GM23338 (cell line): ENCODE measurements around the gene PRAF2. TPM values are rescaled to one million over a fixed set of nuclear protein-coding genes. Genes with fewer than 3 reads are reported as not detected.

Experiments used
- ATAC-seq: fragments of 200-7000 bp; cut with Tn5 transposase; 3 replicates; pipeline ENCODE4 v1.9.1; 2020
- DNase-seq: peaks from one replicate; pipeline ENCODE4 v3.0.0-alpha.2; 2015; ENCODE audit warnings: low spot score
- H2AFZ ChIP-seq: fragments of 200-600 bp; sonication (generic); 2 replicates; pipeline ENCODE4 v1.8.0; 2016; ENCODE audit warnings: antibody characterized with exemption, mild to moderate bottlenecking, moderate library complexity
- H3F3A ChIP-seq: fragments of 200-600 bp; sonication (generic); replicated peaks from 2 replicates; pipeline ENCODE4 v1.8.0; 2017; ENCODE audit warnings: antibody characterized with exemption, mixed run types, low read depth
- H3K27ac ChIP-seq: fragments of 200-600 bp; sonication (generic); 2 replicates; pipeline ENCODE4 v1.6.1; 2016; ENCODE audit warnings: low read depth
- H3K27me3 ChIP-seq: fragments of 200-600 bp; sonication (generic); 2 replicates; pipeline ENCODE4 v1.8.0; 2016; ENCODE audit warnings: mild to moderate bottlenecking, mixed run types, moderate library complexity; ENCODE audit not compliant: insufficient read depth
- H3K36me3 ChIP-seq: fragments of 200-600 bp; sonication (generic); 2 replicates; pipeline ENCODE4 v1.8.0; 2016; ENCODE audit warnings: mild to moderate bottlenecking; ENCODE audit not compliant: insufficient read depth
- H3K4me1 ChIP-seq: fragments of 200-600 bp; sonication (generic); 2 replicates; pipeline ENCODE4 v1.8.0; 2016; ENCODE audit warnings: mild to moderate bottlenecking, moderate library complexity; ENCODE audit not compliant: insufficient read depth
- H3K4me2 ChIP-seq: fragments of 200-600 bp; sonication (generic); 2 replicates; pipeline ENCODE4 v1.7.1; 2017; ENCODE audit warnings: mixed run types
- H3K4me3 ChIP-seq: fragments of 200-600 bp; sonication (generic); 2 replicates; pipeline ENCODE4 v1.6.1; 2016; ENCODE audit warnings: mixed run types
- H3K79me2 ChIP-seq: fragments of 200-600 bp; sonication (generic); replicated peaks from 2 replicates; pipeline ENCODE4 v1.8.0; 2017; ENCODE audit warnings: mild to moderate bottlenecking; ENCODE audit not compliant: insufficient read depth
- H3K9me2 ChIP-seq: fragments of 200-600 bp; sonication (generic); 2 replicates; pipeline ENCODE4 v1.8.0; 2017; ENCODE audit not compliant: insufficient read depth
- H4K20me1 ChIP-seq: fragments of 200-600 bp; sonication (generic); replicated peaks from 2 replicates; pipeline ENCODE4 v1.8.0; 2017; ENCODE audit warnings: mild to moderate bottlenecking; ENCODE audit not compliant: insufficient read depth
- H3K27ac Mint-ChIP-seq: 2 replicates; pipeline ENCODE4 v1.8.0; 2020; ENCODE audit warnings: inconsistent platforms, mild to moderate bottlenecking, moderate library complexity, mixed read lengths
- H3K27me3 Mint-ChIP-seq: 3 replicates; pipeline ENCODE4 v1.8.0; 2022; ENCODE audit warnings: low read depth, mild to moderate bottlenecking, moderate library complexity, mixed read lengths, inconsistent platforms; ENCODE audit not compliant: insufficient read depth, poor library complexity
- H3K36me3 Mint-ChIP-seq: 3 replicates; pipeline ENCODE4 v1.8.0; 2021; ENCODE audit warnings: low read depth, mild to moderate bottlenecking, inconsistent platforms, moderate library complexity, mixed read lengths
- H3K4me1 Mint-ChIP-seq: 3 replicates; pipeline ENCODE4 v1.8.0; 2020; ENCODE audit warnings: mild to moderate bottlenecking, inconsistent platforms, mixed read lengths
- H3K4me3 Mint-ChIP-seq: 3 replicates; pipeline ENCODE4 v1.8.0; 2021; ENCODE audit warnings: moderate library complexity, mild to moderate bottlenecking, inconsistent platforms, mixed read lengths
- H3K9me3 Mint-ChIP-seq: 3 replicates; pipeline ENCODE4 v1.8.0; 2020; ENCODE audit warnings: moderate library complexity, mild to moderate bottlenecking, inconsistent platforms, mixed read lengths
- CTCF ChIP-seq, 2 experiments: fragments of 200-600 bp in 1 of 2; sonication (generic) in 1 of 2; conservative IDR thresholded peaks; 2 replicates each; pipeline versions ENCODE4 v1.5.1 to v1.6.1; 2016 to 2017; ENCODE audit warnings: antibody characterized with exemption in 2 of 2, low read depth in 2 of 2, mild to moderate bottlenecking in 2 of 2, moderate library complexity in 1 of 2
- EZH2 ChIP-seq: fragments of 200-600 bp; sonication (generic); IDR thresholded peaks from one replicate; pipeline ENCODE4 v1.8.0; 2017; ENCODE audit warnings: antibody characterized with exemption, mild to moderate bottlenecking, low read depth; ENCODE audit not compliant: unreplicated experiment
- EZH2phosphoT487 ChIP-seq: fragments of 200-600 bp; sonication (generic); IDR thresholded peaks from one replicate; pipeline ENCODE4 v1.8.1; 2018; ENCODE audit warnings: antibody characterized with exemption; ENCODE audit not compliant: unreplicated experiment
- JUNB ChIP-seq: IDR thresholded peaks from one replicate; pipeline ENCODE4 v1.6.1; 2016; ENCODE audit warnings: antibody characterized with exemption; ENCODE audit not compliant: unreplicated experiment
- NANOG ChIP-seq: IDR thresholded peaks from 2 replicates; pipeline ENCODE4 v1.6.1; 2016; ENCODE audit warnings: antibody characterized with exemption, borderline replicate concordance
- POLR2AphosphoS5 ChIP-seq: IDR thresholded peaks from 2 replicates; pipeline ENCODE4 v1.6.1; 2016; ENCODE audit warnings: antibody characterized with exemption, low read depth
- STAT1 ChIP-seq: IDR thresholded peaks from one replicate; pipeline ENCODE4 v1.6.1; 2016; ENCODE audit warnings: antibody characterized with exemption; ENCODE audit not compliant: unreplicated experiment
- ZNF114 ChIP-seq: fragments of 250-450 bp; sonication (Bioruptor Pico); IDR thresholded peaks from 2 replicates; pipeline ENCODE4 v1.5.0; 2020; ENCODE audit warnings: mild to moderate bottlenecking, moderate library complexity
- ZNF331 ChIP-seq: fragments of 250-450 bp; sonication (Bioruptor Pico); IDR thresholded peaks from 2 replicates; pipeline ENCODE4 v1.5.0; 2020; ENCODE audit warnings: low read depth, mild to moderate bottlenecking, moderate library complexity
- ZNF462 ChIP-seq: fragments of 250-450 bp; sonication (Bioruptor Pico); IDR thresholded peaks from 2 replicates; pipeline ENCODE4 v1.5.0; 2020; ENCODE audit warnings: mild to moderate bottlenecking, moderate library complexity
- polyA plus RNA-seq: library from polyadenylated mRNA; unstranded; fragments of >200 nt; fragmentation: Nextera tagmentation; extraction: Ambion mirVana; gene quantifications from 2 replicates; pipeline ENCODE4 v1.2.1, GENCODE V29; 2016
- total RNA-seq: library from RNA; depleted of rRNA; stranded (reverse); fragments of >200 nt; shearing (Covaris generic); gene quantifications from 2 replicates; pipeline ENCODE4 v1.2.3, GENCODE V29; 2014
- TF ChIP-seq, protein P1 (sequence below): IDR thresholded peaks from 2 replicates; pipeline ENCODE4 v1.6.1; 2016; ENCODE audit warnings: antibody characterized with exemption

The PRAF2 gene
- total and polyA plus RNA-seq, 2 experiments from 2014 or later: 6.3 to 22.1 TPM

DNA sequence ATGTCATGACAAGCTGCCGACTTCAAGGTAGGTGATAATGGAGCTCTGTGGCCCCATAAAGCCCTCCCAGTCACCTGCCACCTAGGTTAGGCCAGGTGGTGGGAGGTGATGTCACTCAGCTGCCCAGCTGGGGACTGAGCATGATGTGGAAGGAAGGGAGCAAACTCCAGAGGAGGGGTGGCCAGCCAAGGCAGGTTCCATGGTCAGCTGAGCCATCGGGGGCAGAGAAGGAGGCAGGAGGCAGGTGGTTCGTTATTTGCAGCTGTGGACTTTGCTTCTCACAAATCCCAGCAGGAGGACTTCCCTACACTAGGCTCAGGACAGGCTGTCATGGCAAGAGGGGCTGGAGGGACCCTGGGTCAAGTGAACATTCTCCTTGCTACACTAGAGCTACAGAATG is 12.9 kb downstream of the PRAF2 start:
- no peak for TF ChIP-seq NANOG
- TF ChIP-seq JUNB: no peak
- TF ChIP-seq CTCF (conservative IDR thresholded peaks at IDR 0.05; ENCODE audit: low read depth in 2 of 2): no peak
- TF ChIP-seq ZNF331 (CRISPR knock-in tag): no peak
- no peak for TF ChIP-seq EZH2phosphoT487
- no peak for TF ChIP-seq STAT1
- TF ChIP-seq, protein P1, sequence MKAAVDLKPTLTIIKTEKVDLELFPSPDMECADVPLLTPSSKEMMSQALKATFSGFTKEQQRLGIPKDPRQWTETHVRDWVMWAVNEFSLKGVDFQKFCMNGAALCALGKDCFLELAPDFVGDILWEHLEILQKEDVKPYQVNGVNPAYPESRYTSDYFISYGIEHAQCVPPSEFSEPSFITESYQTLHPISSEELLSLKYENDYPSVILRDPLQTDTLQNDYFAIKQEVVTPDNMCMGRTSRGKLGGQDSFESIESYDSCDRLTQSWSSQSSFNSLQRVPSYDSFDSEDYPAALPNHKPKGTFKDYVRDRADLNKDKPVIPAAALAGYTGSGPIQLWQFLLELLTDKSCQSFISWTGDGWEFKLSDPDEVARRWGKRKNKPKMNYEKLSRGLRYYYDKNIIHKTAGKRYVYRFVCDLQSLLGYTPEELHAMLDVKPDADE: no peak
- no peak for TF ChIP-seq EZH2
- Histone ChIP-seq H3K4me2 (no peak overlapping the region), H3F3A (no peaks in the 10 kb centered on the region), H3K36me3 (no peaks in the 10 kb centered on the region), H3K27me3 (no peaks in the 10 kb centered on the region), H4K20me1 (no peaks in the 10 kb centered on the region), H3K4me3 (no peak overlapping the region), H3K4me1 (no peaks in the 10 kb centered on the region), H2AFZ (no peak overlapping the region), H3K79me2 (peaks cover 5% of the 10 kb centered on the region; the same call in 1 of the 2 replicates), H3K9me2 (no peaks in the 10 kb centered on the region), H3K27ac (no peak overlapping the region)
- Mint-ChIP-seq H3K4me1 (peaks cover 4% of the 10 kb centered on the region; the same call in 2 of the 3 replicates), H3K27ac (no peak overlapping the region), H3K9me3 (no peaks in the 10 kb centered on the region), H3K4me3 (no peak overlapping the region), H3K36me3 (peaks cover 9% of the 10 kb centered on the region; the same call in 2 of the 3 replicates), H3K27me3 (no peaks in the 10 kb centered on the region)
- DNase-seq (no peak), ATAC-seq (no peak)

GRCh38 chrX:49059681-49060085 is 14.1 kb downstream of the PRAF2 start:
- Mint-ChIP-seq H3K36me3 (peaks cover 9% of the 10 kb centered on the region; the same call in 2 of the 3 replicates), H3K9me3 (no peaks in the 10 kb centered on the region), H3K27ac (no peak overlapping the region; the same call in 1 of the 2 replicates), H3K4me3 (peak overlapping the region; percentile 78), H3K27me3 (no peaks in the 10 kb centered on the region), H3K4me1 (peaks cover 4% of the 10 kb centered on the region; the same call in 2 of the 3 replicates)
- no peaks in the 10 kb centered on the region for H3K36me3 ChIP-seq
- no peaks in the 10 kb centered on the region for H3K9me2 ChIP-seq
- ATAC-seq (peak; percentile 60), DNase-seq (peak; percentile 43)
- H3F3A ChIP-seq: no peaks in the 10 kb centered on the region
- H3K27ac ChIP-seq: 0 out of 2 replicates have a peak overlapping the region, but pooled peaks have one; percentile 14
- H3K4me2 ChIP-seq: peak overlapping the region; percentile 74
- H3K79me2 ChIP-seq: peaks cover 17% of the 10 kb centered on the region
- H3K4me1 ChIP-seq: no peaks in the 10 kb centered on the region
- H3K4me3 ChIP-seq: peak overlapping the region; percentile 55
- H2AFZ ChIP-seq: no peak overlapping the region
- no peaks in the 10 kb centered on the region for H3K27me3 ChIP-seq
- no peaks in the 10 kb centered on the region for H4K20me1 ChIP-seq
- TF ChIP-seq EZH2phosphoT487: no peak
- no peak for TF ChIP-seq ZNF114 (CRISPR knock-in tag)
- no peak for TF ChIP-seq ZNF462 (CRISPR knock-in tag)
- no peak for TF ChIP-seq CTCF (conservative IDR thresholded peaks at IDR 0.05; ENCODE audit: low read depth in 2 of 2)
- no peak for TF ChIP-seq ZNF331 (CRISPR knock-in tag)
- no peak for TF ChIP-seq POLR2AphosphoS5
- TF ChIP-seq JUNB: no peak
- no peak for TF ChIP-seq STAT1
